GM12801 (cell line): ENCODE measurements around the gene LPIN1.

Experiments
- TF ChIP-seq, protein P1 (sequence below): IDR thresholded peaks from one replicate; pipeline ENCODE4 v1.5.1; 2011; ENCODE audit warnings: control low read depth; ENCODE audit not compliant: insufficient read length; ENCODE audit errors: extremely low read depth

Gene LPIN1

GRCh38 chr2:11812466-11813248 lies 66.2 kb downstream of the LPIN1 start:
- TF ChIP-seq, protein P1, sequence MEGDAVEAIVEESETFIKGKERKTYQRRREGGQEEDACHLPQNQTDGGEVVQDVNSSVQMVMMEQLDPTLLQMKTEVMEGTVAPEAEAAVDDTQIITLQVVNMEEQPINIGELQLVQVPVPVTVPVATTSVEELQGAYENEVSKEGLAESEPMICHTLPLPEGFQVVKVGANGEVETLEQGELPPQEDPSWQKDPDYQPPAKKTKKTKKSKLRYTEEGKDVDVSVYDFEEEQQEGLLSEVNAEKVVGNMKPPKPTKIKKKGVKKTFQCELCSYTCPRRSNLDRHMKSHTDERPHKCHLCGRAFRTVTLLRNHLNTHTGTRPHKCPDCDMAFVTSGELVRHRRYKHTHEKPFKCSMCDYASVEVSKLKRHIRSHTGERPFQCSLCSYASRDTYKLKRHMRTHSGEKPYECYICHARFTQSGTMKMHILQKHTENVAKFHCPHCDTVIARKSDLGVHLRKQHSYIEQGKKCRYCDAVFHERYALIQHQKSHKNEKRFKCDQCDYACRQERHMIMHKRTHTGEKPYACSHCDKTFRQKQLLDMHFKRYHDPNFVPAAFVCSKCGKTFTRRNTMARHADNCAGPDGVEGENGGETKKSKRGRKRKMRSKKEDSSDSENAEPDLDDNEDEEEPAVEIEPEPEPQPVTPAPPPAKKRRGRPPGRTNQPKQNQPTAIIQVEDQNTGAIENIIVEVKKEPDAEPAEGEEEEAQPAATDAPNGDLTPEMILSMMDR = no peak

DNA sequence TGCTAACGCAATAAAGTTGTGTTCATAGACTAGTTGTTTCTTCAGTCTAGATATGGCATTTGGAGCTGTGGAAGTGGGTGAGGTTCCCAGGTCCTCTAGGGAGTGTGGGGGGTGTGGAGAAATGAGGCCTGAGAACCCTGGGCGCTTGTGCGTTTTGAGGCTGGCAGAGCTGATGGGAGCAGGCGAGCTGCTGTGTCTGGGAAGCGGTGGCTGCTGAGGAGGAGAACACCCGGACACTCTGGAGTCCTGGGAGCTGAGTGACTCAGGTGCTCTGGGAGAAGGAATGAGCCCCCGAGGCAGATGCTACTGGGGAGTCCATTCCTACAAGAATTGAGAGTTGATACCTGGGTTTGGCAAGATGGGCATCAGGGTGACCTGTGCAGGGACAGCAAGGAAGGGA lies 67.5 kb downstream of the LPIN1 start:
- TF ChIP-seq, protein P1 = no peak

GRCh38 chr2:11814979-11815510 lies 68.6 kb downstream of the LPIN1 start:
- TF ChIP-seq, protein P1 = no peak

- TF ChIP-seq, protein P1 = no peak
Observed at GRCh38 chr2:11819235-11819729, 72.8 kb downstream of the LPIN1 start.

DNA sequence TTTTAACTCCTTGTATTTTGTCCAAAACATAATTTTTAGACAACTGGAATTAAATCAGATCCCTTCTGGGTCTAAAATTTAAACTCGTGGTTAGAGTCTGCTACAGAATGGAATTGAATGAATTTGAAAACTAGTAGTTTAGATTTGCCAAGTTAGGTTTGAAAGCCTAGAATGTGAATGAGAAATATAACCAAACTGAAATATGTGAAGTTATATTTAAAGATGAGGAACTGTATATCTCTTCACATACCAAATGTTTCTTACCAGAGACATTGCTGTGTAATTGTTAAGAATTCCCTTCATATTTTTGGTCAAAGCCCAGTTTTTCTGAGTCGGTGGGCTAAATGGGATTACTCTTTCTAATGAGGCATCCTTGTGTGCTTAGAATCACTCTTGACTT lies 74.2 kb downstream of the LPIN1 start:
- TF ChIP-seq, protein P1 = no peak

- TF ChIP-seq, protein P1 = no peak
Observed at GRCh38 chr2:11821705-11822104, 75.3 kb downstream of the LPIN1 start.

DNA sequence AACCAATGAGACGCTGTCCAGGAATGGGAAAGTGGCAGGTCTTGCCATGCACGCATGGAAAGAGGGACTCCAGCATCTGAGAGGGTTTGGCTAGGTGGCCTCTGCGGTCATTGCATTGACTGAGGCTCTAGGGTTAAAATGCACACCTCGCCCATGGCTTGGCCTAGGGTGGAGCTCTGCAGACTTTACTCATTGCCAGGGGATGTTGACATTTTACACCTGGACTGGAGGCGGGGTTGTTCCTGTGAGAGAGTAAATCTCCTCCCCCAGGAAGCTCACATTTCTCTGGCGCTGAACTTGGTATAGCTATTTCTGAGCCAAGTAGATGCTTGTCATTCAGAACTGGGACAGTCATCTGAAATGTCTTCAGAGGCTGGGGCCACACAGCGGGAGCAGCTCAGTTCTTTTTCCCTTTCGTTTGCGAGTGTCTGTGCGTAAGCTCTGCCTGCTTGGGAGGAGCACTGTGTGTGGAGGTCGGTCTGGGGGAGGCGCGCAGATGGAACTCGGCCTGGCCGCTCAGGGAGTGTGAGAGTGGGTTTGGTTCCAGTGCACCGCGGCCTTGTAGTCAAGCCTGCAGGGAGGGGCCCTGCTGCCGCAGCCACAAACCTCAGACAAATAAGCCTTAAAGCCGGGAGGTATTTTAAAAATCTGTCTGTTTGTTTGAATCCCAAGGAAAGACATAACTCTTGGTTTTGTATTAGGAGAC lies 76.5 kb downstream of the LPIN1 start:
- TF ChIP-seq, protein P1 = no peak
